HCT116 (cell line): ENCODE data around the gene AQP9. TPM values are rescaled to one million over a fixed set of nuclear protein-coding genes. Genes with fewer than 3 reads are reported as not detected.

Experiments used
- ATAC-seq: fragments of 200-7000 bp; cut with Tn5 transposase; 2 replicates; pipeline ENCODE4 v1.9.1; 2020; ENCODE audit warnings: mild to moderate bottlenecking, moderate library complexity
- BruUV-seq: library from RNA; stranded (reverse); fragments of 400-500 nt; replicated peaks from 2 replicates; lab custom pipeline; 2021; lab: Mats Ljungman, UMichigan
- CTCF ChIA-PET: fragments of 300-600 bp; sonication (Branson Sonifier 250); formaldehyde crosslinking; loops from one replicate; lab custom pipeline; 2021; ENCODE audit warnings: antibody characterized with exemption; lab: Charles Lee
- POLR2A ChIA-PET: fragments of 300-600, 350-600 bp; sonication (Branson Sonifier 250); formaldehyde crosslinking; loops from one replicate; lab custom pipeline; 2021; ENCODE audit warnings: antibody characterized with exemption; lab: Charles Lee
- RAD21 ChIA-PET, 2 experiments: fragments of 300-600 bp; sonication (Branson Sonifier 250); formaldehyde crosslinking; loops; one replicate each; lab custom pipeline; 2023; ENCODE audit warnings: low total read pairs in 2 of 2; ENCODE audit not compliant: uncharacterized antibody in 2 of 2, unreplicated experiment in 2 of 2, low non-redundant PET in 1 of 2; lab: Charles Lee
- DNase-seq: peaks from one replicate; pipeline ENCODE4 v3.0.0-alpha.2; 2010; ENCODE audit warnings: low read depth, low spot score
- H2AFZ ChIP-seq: fragments of 200-600 bp; shearing (Covaris generic), sonication (generic); 2 replicates; pipeline ENCODE4 v1.6.1; 2017; ENCODE audit warnings: low read depth, mixed run types, mixed read lengths, antibody characterized with exemption, low read length; ENCODE audit not compliant: poor library complexity, severe bottlenecking
- H3K27ac ChIP-seq: 2 replicates; pipeline ENCODE4 v1.5.1; 2012; ENCODE audit warnings: low read depth, low read length
- H3K27me3 ChIP-seq: fragments of 200-600 bp; sonication (generic); 2 replicates; pipeline ENCODE4 v1.6.1; 2016; ENCODE audit warnings: mixed run types, low read length, mixed read lengths; ENCODE audit not compliant: insufficient read depth
- H3K36me3 ChIP-seq, 2 experiments: fragments of 200-500 bp in 1 of 2; fragments of 200-600 bp in 1 of 2; sonication (Bioruptor generic) in 1 of 2; sonication (generic) in 1 of 2; 2 replicates each; pipeline versions ENCODE4 v1.5.1 to v1.6.1; 2014 to 2016; ENCODE audit warnings: low read length in 2 of 2, inconsistent platforms in 1 of 2, mixed read lengths in 1 of 2, mixed run types in 1 of 2; ENCODE audit not compliant: insufficient read depth in 2 of 2, control insufficient read depth in 1 of 2
- H3K4me1 ChIP-seq, 2 experiments: fragments of 200-600 bp in 1 of 2; sonication (generic) in 1 of 2; 2 replicates each; pipeline versions ENCODE4 v1.5.1 to v1.6.1; 2012 to 2017; ENCODE audit warnings: low read length in 2 of 2, inconsistent platforms in 1 of 2, mild to moderate bottlenecking in 1 of 2, mixed read lengths in 1 of 2, mixed run types in 1 of 2, moderate library complexity in 1 of 2; ENCODE audit not compliant: insufficient read depth in 2 of 2, control insufficient read depth in 1 of 2
- H3K4me2 ChIP-seq: fragments of 200-600 bp; sonication (generic); 2 replicates; pipeline ENCODE4 v1.6.1; 2017; ENCODE audit warnings: mixed run types, low read length, mixed read lengths
- H3K4me3 ChIP-seq, 2 experiments: fragments of 200-600 bp in 1 of 2; sonication (generic) in 1 of 2; replicated peaks in 1 of 2; 2 replicates each; pipeline ENCODE4 v1.5.1; 2011 to 2016; ENCODE audit warnings: low read length in 2 of 2, control low read depth in 1 of 2, low read depth in 1 of 2, mild to moderate bottlenecking in 1 of 2, mixed read lengths in 1 of 2, mixed run types in 1 of 2
- H3K79me2 ChIP-seq: fragments of 200-600 bp; sonication (generic); 2 replicates; pipeline ENCODE4 v1.6.1; 2017; ENCODE audit warnings: mild to moderate bottlenecking, mixed run types, low read length, moderate library complexity, mixed read lengths; ENCODE audit not compliant: insufficient read depth
- H3K9ac ChIP-seq: fragments of 200-600 bp; sonication (generic); 2 replicates; pipeline ENCODE4 v1.6.1; 2016; ENCODE audit warnings: low read length, mixed read lengths
- H3K9me2 ChIP-seq: fragments of 200-600 bp; sonication (generic), shearing (Covaris generic); 2 replicates; pipeline ENCODE4 v1.6.1; 2017; ENCODE audit warnings: mixed run types, mild to moderate bottlenecking, moderate library complexity; ENCODE audit not compliant: insufficient read depth
- H3K9me3 ChIP-seq, 2 experiments: fragments of 200-500 bp in 1 of 2; fragments of 200-600 bp in 1 of 2; sonication (Bioruptor generic) in 1 of 2; sonication (generic) in 1 of 2; 2 replicates each; pipeline ENCODE4 v1.6.1; 2014 to 2017; ENCODE audit warnings: low read length in 2 of 2, mixed read lengths in 2 of 2, inconsistent platforms in 1 of 2, low read depth in 1 of 2, mild to moderate bottlenecking in 1 of 2, mixed run types in 1 of 2, moderate library complexity in 1 of 2; ENCODE audit not compliant: control insufficient read depth in 1 of 2, insufficient read depth in 1 of 2
- H4K20me1 ChIP-seq: fragments of 200-600 bp; sonication (generic), shearing (Covaris generic); 2 replicates; pipeline ENCODE4 v1.6.1; 2017; ENCODE audit warnings: mixed run types, mild to moderate bottlenecking, moderate library complexity; ENCODE audit not compliant: insufficient read depth
- ATF3 ChIP-seq: IDR thresholded peaks from 2 replicates; pipeline ENCODE4 v1.6.1; 2012
- CBX3 ChIP-seq: IDR thresholded peaks from 2 replicates; pipeline ENCODE4 v1.6.1; 2012; ENCODE audit warnings: low read depth
- CTCF ChIP-seq, 3 experiments: fragments of 200-600 bp in 1 of 3; sonication (generic) in 1 of 3; IDR thresholded peaks in 2 of 3; conservative IDR thresholded peaks in 1 of 3; 2 replicates each; pipeline ENCODE4 v1.5.1; 2012 to 2017; ENCODE audit warnings: low read depth in 2 of 3, low read length in 2 of 3, antibody characterized with exemption in 1 of 3, borderline replicate concordance in 1 of 3, control low read depth in 1 of 3, mild to moderate bottlenecking in 1 of 3, mixed read lengths in 1 of 3, mixed run types in 1 of 3, moderate library complexity in 1 of 3; ENCODE audit not compliant: insufficient read depth in 1 of 3
- EZH2 ChIP-seq: fragments of 200-600 bp; sonication (generic); IDR thresholded peaks from 2 replicates; pipeline ENCODE4 v1.6.1; 2017; ENCODE audit warnings: antibody characterized with exemption, mixed run types
- EZH2phosphoT487 ChIP-seq: fragments of 200-600 bp; IDR thresholded peaks from 2 replicates; pipeline ENCODE4 v1.6.1; 2018; ENCODE audit warnings: antibody characterized with exemption, borderline replicate concordance
- JUND ChIP-seq: IDR thresholded peaks from 2 replicates; pipeline ENCODE4 v1.6.1; 2012
- MAX ChIP-seq: IDR thresholded peaks from 2 replicates; pipeline ENCODE4 v1.6.1; 2012
- SRF ChIP-seq: IDR thresholded peaks from 2 replicates; pipeline ENCODE4 v1.6.1; 2012; ENCODE audit warnings: low read depth
- TCF7L2 ChIP-seq: IDR thresholded peaks from 2 replicates; pipeline ENCODE4 v1.7.0; 2011; ENCODE audit warnings: borderline replicate concordance, inconsistent platforms; ENCODE audit not compliant: insufficient read depth, insufficient read length; ENCODE audit errors: extremely low read depth
- ZBTB33 ChIP-seq: IDR thresholded peaks from 2 replicates; pipeline ENCODE4 v1.6.1; 2011; ENCODE audit warnings: mild to moderate bottlenecking, low read length, moderate library complexity; ENCODE audit not compliant: insufficient replicate concordance; ENCODE audit errors: extremely low read depth
- intact Hi-C: fragments of 100-400 bp; cut with micrococcal nuclease; formaldehyde crosslinking; loops from 2 replicates; pipeline ENCODE4 v1.10.0; 2022
- total RNA-seq: library from RNA; stranded (reverse); gene quantifications from one replicate; pipeline ENCODE4 v1.2.1, GENCODE V29; 2021; ENCODE audit not compliant: unreplicated experiment

Gene AQP9
- total RNA-seq, 1 experiment from 2014 or later = 0.12 TPM

- intact Hi-C loops = no loop called here
- Histone ChIP-seq H2AFZ (no peak overlapping the region), H3K27me3 (no peaks in the 10 kb centered on the region), H3K36me3 (no peaks in the 10 kb centered on the region), H3K27ac (no peak overlapping the region), H3K9me2 (no peaks in the 10 kb centered on the region), H3K4me2 (no peak overlapping the region), H4K20me1 (no peaks in the 10 kb centered on the region), H3K79me2 (no peaks in the 10 kb centered on the region), H3K9me3 (no peaks in the 10 kb centered on the region), H3K4me3 (no peak overlapping the region)
- RAD21 ChIA-PET = no interaction called here
- BruUV-seq = no TSS peak
- ATAC-seq (no peak), DNase-seq (no peak)
- CTCF ChIA-PET = no interaction called here
- POLR2A ChIA-PET = no interaction called here
- peak; percentile 30; the same call in 1 of the 2 replicates for TF ChIP-seq MAX
- TF ChIP-seq CBX3 = no peak
- TF ChIP-seq, all 23 proteins: peak for 1
- H3K4me1 ChIP-seq = peaks cover 0 to 6% of the 10 kb centered on the region in 2 experiments; a peak in 1 of 4 replicates
- no peak overlapping the region for H3K9ac ChIP-seq
Measured at GRCh38 chr15:58146749-58147148, 8.6 kb downstream of the AQP9 start.

GRCh38 chr15:58147171-58147611, 9.0 kb downstream of the AQP9 start:
- POLR2A ChIA-PET = no interaction called here
- no peak overlapping the region for H2AFZ ChIP-seq

More at GRCh38 chr15:58147171-58147611, 9.0 kb downstream of the AQP9 start:
- no TSS peak for BruUV-seq
- no peak overlapping the region for H3K9ac ChIP-seq
- ChIA-PET CTCF (no interaction called here), RAD21 (no interaction called here)
- H3K79me2 ChIP-seq = no peaks in the 10 kb centered on the region
- no peak overlapping the region for H3K4me3 ChIP-seq
- H3K27ac ChIP-seq = no peak overlapping the region
- no peaks in the 10 kb centered on the region for H3K27me3 ChIP-seq
- no peaks in the 10 kb centered on the region for H3K9me2 ChIP-seq
- no peak overlapping the region for H3K4me2 ChIP-seq
- peaks cover 0 to 6% of the 10 kb centered on the region in 2 experiments; a peak in 1 of 4 replicates for H3K4me1 ChIP-seq
- ATAC-seq = no peak
- no peaks in the 10 kb centered on the region for H4K20me1 ChIP-seq
- no peaks in the 10 kb centered on the region for H3K9me3 ChIP-seq
- TF ChIP-seq EZH2phosphoT487 (no peak), JUND (no peak), CBX3 (no peak), ZBTB33 (no peak), CTCF (IDR thresholded peaks at IDR 0.05 in 2 of 3, conservative IDR thresholded peaks at IDR 0.05 in 1 of 3; ENCODE audit: borderline replicate concordance in 1 of 3, insufficient read depth in 1 of 3, low read depth in 2 of 3, low read length in 2 of 3) (no peak), TCF7L2 (no peak), EZH2 (no peak), ATF3 (no peak), SRF (no peak)
- H3K36me3 ChIP-seq = no peaks in the 10 kb centered on the region
- no peak for DNase-seq
- intact Hi-C loops = no loop called here
